Body of pancreas (tissue), 4 donors: ENCODE data around the gene PEX14.

ENCODE experiments used
- CTCF ChIP-seq, 7 experiments: fragments of 450-650 bp in 4 of 7; fragments of 200-600 bp in 3 of 7; sonication (generic) in 3 of 7; IDR thresholded peaks; one replicate each; pipeline ENCODE4 v1.5.1; 2016 to 2019; ENCODE audit warnings: antibody characterized with exemption in 7 of 7
- POLR2A ChIP-seq, 3 donors: fragments of 450-650 bp; IDR thresholded peaks; one replicate each; pipeline ENCODE4 v1.6.1; 2016; ENCODE audit warnings: antibody characterized with exemption in 3 of 3, mild to moderate bottlenecking in 2 of 3

- TF ChIP-seq POLR2A (IDR thresholded peaks at IDR 0.05) (no peak), CTCF (IDR thresholded peaks at IDR 0.05) (no peak)
Observed at GRCh38 chr1:10651389-10651766, 176.6 kb downstream of the PEX14 start.
